ENCODE data around the gene HERPUD1. TPM values are rescaled to one million over a fixed set of nuclear protein-coding genes. Genes with fewer than 3 reads are reported as not detected.

The HERPUD1 gene
- total and polyA plus RNA-seq, 5 experiments from 2014 or later = 43.8 to 214 (median 88.6) TPM

DNA sequence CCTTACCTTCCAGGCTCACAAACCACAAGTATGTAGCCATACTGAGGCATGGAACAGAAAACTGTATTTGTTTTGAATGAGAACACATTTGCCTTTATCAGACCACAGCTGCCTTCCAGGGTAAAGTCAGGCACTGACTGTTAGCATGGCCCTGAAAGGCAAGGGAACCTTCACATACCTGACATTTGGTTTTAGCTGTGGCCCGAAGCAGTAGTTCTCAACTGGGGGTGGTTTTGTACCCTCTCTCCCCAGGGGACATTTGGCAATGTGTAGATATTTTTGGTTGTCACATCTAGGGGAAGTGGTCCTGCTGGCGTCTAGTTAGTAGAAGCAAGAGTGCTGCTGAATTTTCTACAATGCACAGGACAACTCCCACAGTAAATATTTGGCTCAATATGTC is 9.2 kb downstream of the HERPUD1 start:
- POLR2A ChIA-PET = interaction anchor here (0.5 to 1.6 kb wide), 4 partner anchors 10 to 120 kb away, joined by 3 to 16 read pairs (median 3); partner anchors contain the start of gene HERPUD1
- Mint-ChIP-seq H3K9me3 (no peaks in the 10 kb centered on the region), H3K36me3 (peaks cover 0 to 85% (median 35%) of the 10 kb centered on the region in 3 donors), H3K27me3 (no peaks in the 10 kb centered on the region), H3K4me1 (peaks cover 23 to 50% (median 43%) of the 10 kb centered on the region in 4 donors), H3K27ac (peak overlapping the region in 5 of 10 donors; percentile 14 to 93 (median 63)), H3K4me3 (no peak overlapping the region)
- DNase-seq (no peak), ATAC-seq (no peak)

DNA sequence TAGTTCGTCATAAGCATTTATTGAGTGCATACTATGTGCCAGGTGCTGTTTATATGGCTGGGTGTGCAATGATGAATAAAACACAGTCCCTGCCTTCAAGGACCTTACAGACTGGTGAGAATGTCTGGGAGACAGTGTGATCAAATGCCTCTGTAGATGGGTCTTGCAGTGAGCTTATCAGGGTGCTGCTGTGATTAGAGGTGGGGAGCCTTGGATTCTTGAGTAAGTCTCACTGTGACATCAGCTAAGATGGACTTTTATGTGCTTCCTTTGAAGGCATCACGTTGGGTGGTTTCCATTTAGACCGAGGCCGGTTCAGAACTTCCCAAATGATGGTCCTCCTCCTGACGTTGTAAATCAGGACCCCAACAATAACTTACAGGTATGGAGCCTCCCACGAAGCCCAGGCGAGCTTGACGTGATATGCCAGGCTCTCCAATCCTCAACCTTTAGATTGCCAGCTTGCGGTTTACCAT is 10.0 kb downstream of the HERPUD1 start:
- H3K9me3 Mint-ChIP-seq = no peaks in the 10 kb centered on the region
- H3K36me3 Mint-ChIP-seq = peaks cover 0 to 77% (median 31%) of the 10 kb centered on the region in 3 donors
- POLR2A ChIA-PET = interaction anchor here (0.6 to 1.6 kb wide), 4 partner anchors 9 to 119 kb away, joined by 3 to 16 read pairs (median 3); partner anchors contain the start of gene HERPUD1
- H3K27ac Mint-ChIP-seq = peak overlapping the region in 2 of 10 donors; percentile 29 to 80
- peaks cover 21 to 46% (median 38%) of the 10 kb centered on the region in 4 donors for H3K4me1 Mint-ChIP-seq
- no peaks in the 10 kb centered on the region for H3K27me3 Mint-ChIP-seq
- ATAC-seq (no peak), DNase-seq (no peak)
- no peak overlapping the region for H3K4me3 Mint-ChIP-seq

DNA sequence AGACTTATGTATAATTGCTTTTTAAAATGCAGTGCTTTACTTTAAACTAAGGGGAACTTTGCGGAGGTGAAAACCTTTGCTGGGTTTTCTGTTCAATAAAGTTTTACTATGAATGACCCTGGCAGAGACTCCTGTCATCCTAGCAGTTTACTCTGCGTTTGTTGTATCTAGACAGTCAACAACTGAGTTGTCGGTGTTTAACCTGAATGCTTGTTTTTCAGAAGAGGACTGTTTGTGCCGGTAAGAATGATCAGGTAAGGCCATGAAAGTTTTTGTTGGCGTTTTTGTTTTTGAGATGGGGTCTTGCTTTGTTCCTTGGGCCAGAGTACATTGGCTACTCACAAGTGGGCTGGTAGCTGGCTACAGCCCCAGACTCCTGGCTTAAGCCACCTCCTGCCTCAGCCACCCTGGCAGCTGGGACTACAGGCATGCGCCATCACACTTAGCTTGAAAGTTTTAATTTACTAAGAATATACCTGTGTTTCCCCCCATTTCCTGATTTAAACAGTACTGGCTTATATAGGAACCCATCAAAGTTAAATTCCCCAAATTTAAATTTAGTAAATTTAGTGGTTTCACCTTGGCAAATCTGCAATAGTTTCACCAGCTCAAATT is 11.9 kb downstream of the HERPUD1 start:
- no peak overlapping the region for H3K4me3 Mint-ChIP-seq
- ATAC-seq = no peak
- peaks cover 0 to 57% (median 22%) of the 10 kb centered on the region in 3 donors for H3K36me3 Mint-ChIP-seq
- H3K9me3 Mint-ChIP-seq = no peaks in the 10 kb centered on the region
- POLR2A ChIA-PET = interaction anchor here (0.6 to 2.3 kb wide), 3 partner anchors 11 to 166 kb away, joined by 3 to 6 read pairs (median 3); no protein-coding TSS in a partner anchor
- H3K27me3 Mint-ChIP-seq = no peaks in the 10 kb centered on the region
- H3K4me1 Mint-ChIP-seq = peaks cover 12 to 28% (median 22%) of the 10 kb centered on the region in 4 donors
- peak overlapping the region in 3 of 10 donors; percentile 16 to 46 (median 36) for H3K27ac Mint-ChIP-seq
- no peak for DNase-seq

DNA sequence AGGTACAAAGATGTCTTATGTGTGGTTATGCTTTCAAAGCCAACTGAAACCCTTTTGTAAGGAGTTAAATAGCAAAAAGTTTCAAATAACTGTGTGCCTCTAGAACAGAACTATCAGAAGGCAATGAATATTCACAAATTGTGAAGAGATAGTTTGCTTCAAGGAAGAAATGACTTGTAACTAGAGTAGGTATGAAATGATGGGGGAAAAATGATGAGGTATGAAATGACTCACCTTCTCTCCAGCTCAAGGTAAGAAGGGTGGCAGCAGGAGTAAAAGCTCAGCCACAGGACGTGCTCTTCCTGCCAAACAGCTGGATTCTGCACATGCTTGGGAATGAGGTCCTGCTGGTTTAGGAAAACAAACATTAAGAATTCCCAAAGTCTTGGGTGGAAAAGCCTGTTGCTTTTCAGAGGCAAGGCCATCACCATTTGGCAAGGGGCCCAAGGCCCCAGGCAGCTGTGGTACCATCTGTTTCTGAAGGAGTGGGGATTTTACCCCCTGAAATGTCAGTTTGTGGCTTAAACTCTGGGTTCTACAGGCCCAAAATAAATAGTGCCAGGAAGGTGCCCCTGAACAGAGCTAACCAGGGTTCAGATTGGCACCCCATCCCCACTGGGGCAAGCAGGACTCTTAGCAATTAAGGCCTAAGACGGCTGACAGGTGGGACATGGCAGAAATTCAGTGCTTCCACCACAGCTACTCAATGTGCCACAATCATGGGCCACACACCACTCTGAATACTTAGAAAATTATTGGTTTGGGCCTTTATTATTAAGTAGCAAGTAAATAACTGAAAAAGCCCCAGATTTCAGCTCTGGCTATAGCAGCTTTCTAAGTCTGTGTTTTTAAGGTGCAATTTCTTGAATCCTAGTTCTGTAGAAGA is 13.3 kb downstream of the HERPUD1 start:
- Mint-ChIP-seq H3K27ac (peak overlapping the region in 5 of 10 donors; percentile 8 to 71 (median 54)), H3K36me3 (peaks cover 0 to 44% (median 11%) of the 10 kb centered on the region in 3 donors), H3K4me3 (no peak overlapping the region), H3K9me3 (no peaks in the 10 kb centered on the region), H3K27me3 (no peaks in the 10 kb centered on the region), H3K4me1 (peaks cover 3 to 18% (median 9%) of the 10 kb centered on the region in 4 donors)
- no peak for DNase-seq
- ATAC-seq = no peak
- POLR2A ChIA-PET = interaction anchor here (0.6 to 2.3 kb wide), 4 partner anchors 12 to 116 kb away, joined by 3 to 6 read pairs (median 4); partner anchors contain the start of gene HERPUD1

DNA sequence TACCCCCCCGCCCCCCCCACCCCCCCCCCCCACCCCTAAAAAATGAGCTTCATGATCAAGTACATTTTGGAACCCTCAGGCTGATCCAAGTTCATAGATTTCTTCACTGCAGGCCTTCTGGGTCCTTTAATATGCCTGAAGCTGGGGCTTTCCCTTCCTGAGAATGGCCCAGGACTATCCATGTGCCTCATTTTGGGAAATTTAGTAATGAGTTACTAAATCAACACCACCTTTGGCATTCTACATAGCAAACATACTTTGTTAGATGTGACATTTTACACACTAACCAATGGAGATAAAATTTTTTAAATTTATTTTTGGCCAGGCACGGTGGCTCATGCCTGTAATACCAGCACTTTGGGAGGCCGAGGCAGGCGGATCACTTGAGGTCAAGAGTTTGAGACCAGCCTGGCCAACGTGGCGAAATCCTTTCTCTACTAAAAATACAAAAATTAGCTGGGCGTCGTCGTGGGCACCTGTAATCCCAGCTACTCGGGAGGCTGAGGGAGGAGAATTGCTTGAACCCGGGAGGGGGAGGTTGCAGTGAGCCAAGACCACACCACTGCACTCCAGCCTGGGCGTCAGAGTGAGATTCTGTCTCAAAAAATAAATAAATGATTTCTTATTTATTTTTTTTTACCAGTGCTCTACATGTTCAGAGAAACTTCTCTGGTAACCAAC is 14.0 kb downstream of the HERPUD1 start:
- Mint-ChIP-seq H3K4me1 (peaks cover 6 to 20% (median 12%) of the 10 kb centered on the region in 4 donors), H3K9me3 (no peaks in the 10 kb centered on the region), H3K36me3 (peaks cover 0 to 38% (median 9%) of the 10 kb centered on the region in 3 donors), H3K4me3 (no peak overlapping the region), H3K27ac (no peak overlapping the region), H3K27me3 (no peaks in the 10 kb centered on the region)
- ATAC-seq (no peak), DNase-seq (no peak)
- POLR2A ChIA-PET = interaction anchor here (0.6 to 2.3 kb wide), 4 partner anchors 13 to 21 kb away, joined by 4 to 12 read pairs (median 6); partner anchors contain the start of gene HERPUD1

DNA sequence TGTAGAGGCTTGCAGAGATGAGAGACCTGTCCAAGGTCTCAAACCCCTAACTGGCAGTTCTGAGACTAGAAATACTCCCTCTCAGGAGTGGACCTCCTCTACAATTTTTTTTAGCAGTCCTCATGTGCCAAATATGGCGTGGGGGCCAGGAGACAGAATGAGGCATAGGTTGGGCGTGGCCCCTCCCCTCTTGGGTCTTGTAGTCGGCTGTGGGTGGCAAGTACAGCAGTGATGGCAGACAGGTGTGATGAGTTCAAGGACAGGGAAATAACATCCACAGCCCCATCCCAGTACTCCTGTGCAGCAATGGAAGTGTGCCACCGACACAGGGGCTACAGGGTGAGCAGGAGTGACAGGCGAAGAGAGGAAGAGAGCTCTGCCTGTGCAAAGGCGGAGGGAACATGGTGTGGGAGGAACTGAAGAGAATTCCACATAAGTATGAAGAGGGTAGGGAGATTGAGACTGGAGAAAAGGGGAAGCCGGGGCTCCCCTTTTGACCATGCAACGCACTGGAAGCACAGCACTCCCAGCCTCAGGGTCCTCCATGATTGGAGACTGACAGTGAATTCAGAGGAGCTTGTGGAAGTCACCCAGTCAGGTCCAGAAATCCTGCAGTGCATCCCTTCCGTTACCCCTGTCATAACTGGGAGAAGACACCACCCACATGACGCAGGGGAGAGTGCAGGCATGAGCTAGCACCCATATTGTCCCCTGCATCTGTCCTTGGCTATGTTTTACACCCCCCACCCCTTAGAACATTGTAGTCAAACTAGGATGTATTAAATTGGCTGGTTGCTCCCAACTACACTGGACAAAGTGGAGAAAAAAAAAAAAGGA is 15.0 kb downstream of the HERPUD1 start:
- no peak for DNase-seq
- Mint-ChIP-seq H3K27me3 (no peaks in the 10 kb centered on the region), H3K27ac (peak overlapping the region in 6 of 10 donors; percentile 31 to 71 (median 65)), H3K4me3 (no peak overlapping the region), H3K9me3 (no peaks in the 10 kb centered on the region), H3K4me1 (peaks cover 11 to 28% (median 17%) of the 10 kb centered on the region in 4 donors), H3K36me3 (peaks cover 0 to 31% (median 9%) of the 10 kb centered on the region in 3 donors)
- no peak for ATAC-seq
- POLR2A ChIA-PET = interaction anchor here (1.2 to 2.3 kb wide), 2 partner anchors 15 to 80 kb away, joined by 3 to 12 read pairs; partner anchors contain the start of gene HERPUD1

DNA sequence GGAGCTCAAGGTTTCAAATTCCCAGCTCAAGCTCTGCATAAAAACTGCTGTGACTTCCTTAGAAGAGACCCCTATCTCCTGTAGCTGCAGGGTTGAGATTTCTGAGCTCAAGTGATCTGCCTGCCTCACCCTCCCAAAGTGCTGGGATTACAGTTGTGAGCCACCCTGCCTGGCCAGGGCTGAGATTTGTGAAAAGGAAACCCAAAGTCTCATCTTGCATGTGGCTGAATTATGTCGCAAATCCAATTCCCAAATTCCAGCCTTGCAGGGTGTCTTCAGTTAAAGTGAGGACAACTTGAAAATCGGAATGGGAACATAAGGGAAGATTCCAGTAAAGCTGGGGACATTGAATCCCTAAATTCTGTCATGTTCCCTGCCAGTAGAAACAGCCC is 15.7 kb downstream of the HERPUD1 start:
- ATAC-seq (no peak), DNase-seq (no peak)
- POLR2A ChIA-PET = interaction anchor here (1.2 to 2.3 kb wide), 2 partner anchors 16 to 81 kb away, joined by 3 to 12 read pairs; partner anchors contain the start of gene HERPUD1
- H3K4me3 Mint-ChIP-seq = no peak overlapping the region
- peaks cover 11 to 31% (median 17%) of the 10 kb centered on the region in 4 donors for H3K4me1 Mint-ChIP-seq
- H3K27ac Mint-ChIP-seq = peak overlapping the region in 3 of 10 donors; percentile 34 to 66 (median 60)
- peaks cover 0 to 25% (median 9%) of the 10 kb centered on the region in 3 donors for H3K36me3 Mint-ChIP-seq
- no peaks in the 10 kb centered on the region for H3K9me3 Mint-ChIP-seq
- H3K27me3 Mint-ChIP-seq = no peaks in the 10 kb centered on the region

DNA sequence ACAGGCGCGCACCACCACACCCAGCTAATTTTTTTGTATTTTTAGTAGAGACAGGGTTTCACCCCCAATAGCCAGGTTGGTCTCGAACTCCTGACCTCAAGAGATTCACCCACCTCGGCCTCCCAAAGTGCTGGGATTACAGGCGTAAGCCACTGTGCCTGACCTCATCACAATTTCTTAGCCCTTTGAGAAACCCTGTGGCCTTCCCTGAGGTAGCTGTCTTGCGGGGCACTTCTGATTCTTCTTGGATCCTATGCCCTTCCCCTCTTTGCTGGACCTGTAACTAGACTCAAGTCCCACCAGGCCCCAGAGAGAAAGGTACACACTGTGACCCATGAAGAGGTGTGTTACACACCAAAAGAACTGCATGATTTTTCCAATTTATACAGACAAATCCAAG is 16.3 kb downstream of the HERPUD1 start:
- POLR2A ChIA-PET = interaction anchor here (1.0 to 2.3 kb wide), 3 partner anchors 16 to 82 kb away, joined by 3 to 12 read pairs (median 5); partner anchors contain the start of gene HERPUD1
- Mint-ChIP-seq H3K4me3 (no peak overlapping the region), H3K27me3 (no peaks in the 10 kb centered on the region), H3K27ac (peak overlapping the region in 2 of 10 donors; percentile 44 to 79), H3K4me1 (peaks cover 11 to 31% (median 16%) of the 10 kb centered on the region in 4 donors), H3K9me3 (no peaks in the 10 kb centered on the region), H3K36me3 (peaks cover 0 to 18% (median 6%) of the 10 kb centered on the region in 3 donors)
- DNase-seq (no peak), ATAC-seq (no peak)

DNA sequence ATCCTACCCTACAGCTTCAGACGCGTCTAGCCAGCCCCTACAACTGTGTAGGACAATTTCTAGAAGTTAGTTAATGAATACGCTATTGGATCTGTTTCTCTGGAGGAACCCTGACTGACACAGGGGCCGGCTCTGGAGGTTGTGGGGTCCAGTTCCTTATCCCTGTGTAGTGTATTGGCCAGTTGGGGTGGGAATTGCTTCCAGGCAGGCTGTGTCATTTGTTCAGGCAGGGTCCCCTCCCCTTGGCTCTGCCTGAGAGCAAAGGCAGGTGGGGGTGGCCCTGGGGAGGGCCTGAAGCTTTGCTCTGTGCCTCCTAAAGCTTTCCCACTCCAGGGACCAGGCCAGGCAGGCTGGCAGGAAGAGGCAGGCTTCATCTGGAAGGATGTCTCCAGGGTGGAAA is 18.1 kb downstream of the HERPUD1 start:
- DNase-seq (no peak), ATAC-seq (no peak)
- H3K4me3 Mint-ChIP-seq = no peak overlapping the region
- H3K4me1 Mint-ChIP-seq = peaks cover 9 to 28% (median 16%) of the 10 kb centered on the region in 4 donors
- peak overlapping the region in 3 of 10 donors; percentile 5 to 73 (median 46) for H3K27ac Mint-ChIP-seq
- POLR2A ChIA-PET = interaction anchor here (1.6 kb wide), 2 partner anchors 16 to 142 kb away, joined by 3 to 6 read pairs; partner anchors contain the start of gene CPNE2
- peaks cover 0 to 1% (median 0%) of the 10 kb centered on the region in 3 donors for H3K36me3 Mint-ChIP-seq
- no peaks in the 10 kb centered on the region for H3K9me3 Mint-ChIP-seq
- no peaks in the 10 kb centered on the region for H3K27me3 Mint-ChIP-seq

DNA sequence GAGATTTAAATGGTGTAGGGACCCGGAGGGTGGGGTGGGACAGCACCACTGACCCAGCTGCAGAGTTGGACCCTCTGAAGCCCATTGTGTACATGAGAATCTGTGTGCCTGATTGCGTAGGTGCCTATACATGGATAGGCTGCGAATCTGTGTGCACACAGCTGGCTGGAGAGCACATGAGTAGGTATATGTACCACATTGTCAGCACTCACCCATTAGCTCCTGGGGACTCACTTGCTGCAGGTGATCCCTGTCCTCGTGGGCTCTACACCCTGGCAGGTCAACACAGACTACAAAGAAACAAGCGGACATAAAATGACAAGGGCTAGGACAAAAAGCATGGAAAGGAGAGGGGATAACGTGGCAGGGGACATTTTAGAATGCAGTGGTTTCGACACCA is 18.5 kb downstream of the HERPUD1 start:
- H3K27ac Mint-ChIP-seq = peak overlapping the region in 2 of 10 donors; percentile 5 to 73
- no peaks in the 10 kb centered on the region for H3K36me3 Mint-ChIP-seq
- POLR2A ChIA-PET = interaction anchor here (1.6 kb wide), 2 partner anchors 16 to 141 kb away, joined by 3 to 6 read pairs; partner anchors contain the start of gene CPNE2
- H3K9me3 Mint-ChIP-seq = no peaks in the 10 kb centered on the region
- ATAC-seq (no peak), DNase-seq (no peak)
- H3K4me1 Mint-ChIP-seq = peaks cover 9 to 28% (median 16%) of the 10 kb centered on the region in 4 donors
- no peak overlapping the region for H3K4me3 Mint-ChIP-seq
- no peaks in the 10 kb centered on the region for H3K27me3 Mint-ChIP-seq
